Ovary (tissue), 3 donors: ENCODE data around the gene S100A6.

Experiments
- EP300 ChIP-seq: sonication (generic); formaldehyde crosslinking; IDR thresholded peaks from one replicate; pipeline ENCODE4 v1.6.1; 2017; ENCODE audit warnings: antibody characterized with exemption
- POLR2A ChIP-seq: fragments of 450-650 bp; IDR thresholded peaks from one replicate; pipeline ENCODE4 v1.6.1; 2017; ENCODE audit warnings: antibody characterized with exemption, mild to moderate bottlenecking, moderate library complexity
- TF ChIP-seq, protein P1 (sequence below), 3 donors: fragments of 450-650 bp in 2 of 3; fragments of 200-600 bp in 1 of 3; IDR thresholded peaks; one replicate each; pipeline versions ENCODE4 v1.5.1 to v1.8.0; 2016 to 2022; ENCODE audit warnings: antibody characterized with exemption in 3 of 3, mild to moderate bottlenecking in 1 of 3
- donor health status: DM: no; HTN: no; CAD: no.

DNA sequence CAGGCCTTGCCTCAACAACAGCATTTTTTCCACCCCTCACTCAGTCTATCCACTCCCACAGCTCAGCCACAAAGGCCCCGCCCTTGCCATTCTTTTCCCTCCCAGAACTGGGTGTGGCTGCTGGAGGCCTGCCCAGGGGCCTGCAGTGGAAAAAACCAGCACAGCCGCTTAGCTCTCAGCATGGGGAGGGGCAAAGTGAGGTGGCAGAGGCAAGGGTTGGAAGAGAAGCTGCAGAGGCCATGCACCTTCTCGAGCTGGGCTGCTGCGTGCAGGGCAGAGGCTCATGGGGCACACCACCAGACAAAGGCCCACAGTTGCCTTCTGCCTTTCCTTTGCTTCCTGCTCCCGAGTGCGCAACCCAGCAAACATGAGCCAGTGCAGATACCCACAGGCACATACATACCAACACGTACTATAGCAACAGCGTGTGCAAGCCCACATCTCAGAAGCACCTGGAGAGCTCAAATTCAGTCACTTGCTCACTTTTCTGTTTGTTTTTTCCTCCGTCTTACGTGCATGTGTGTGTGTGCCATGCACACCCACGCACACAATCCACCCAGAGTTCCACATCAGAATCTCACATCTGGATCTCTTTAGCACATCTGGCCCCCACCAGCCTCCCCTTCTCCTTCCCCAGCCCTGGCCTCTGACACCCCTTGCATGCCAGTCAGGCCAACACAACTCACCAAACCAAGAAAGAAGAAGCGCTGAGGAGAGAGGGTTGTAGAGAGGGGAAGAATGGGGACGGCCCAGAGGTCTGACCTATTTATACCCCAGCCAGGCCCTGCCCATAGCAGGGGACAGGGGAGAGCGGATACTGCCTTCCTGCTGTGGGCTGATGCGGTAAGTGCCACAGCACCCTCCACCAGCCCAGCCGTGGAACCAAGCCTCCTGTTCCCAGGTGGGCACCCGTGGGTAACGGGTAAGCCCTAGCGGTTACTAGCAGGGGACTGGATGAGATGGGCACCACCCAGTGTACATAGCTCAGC lies 9.6 kb upstream of the S100A6 start, which contains the start of gene S100A4:
- TF ChIP-seq, protein P1, sequence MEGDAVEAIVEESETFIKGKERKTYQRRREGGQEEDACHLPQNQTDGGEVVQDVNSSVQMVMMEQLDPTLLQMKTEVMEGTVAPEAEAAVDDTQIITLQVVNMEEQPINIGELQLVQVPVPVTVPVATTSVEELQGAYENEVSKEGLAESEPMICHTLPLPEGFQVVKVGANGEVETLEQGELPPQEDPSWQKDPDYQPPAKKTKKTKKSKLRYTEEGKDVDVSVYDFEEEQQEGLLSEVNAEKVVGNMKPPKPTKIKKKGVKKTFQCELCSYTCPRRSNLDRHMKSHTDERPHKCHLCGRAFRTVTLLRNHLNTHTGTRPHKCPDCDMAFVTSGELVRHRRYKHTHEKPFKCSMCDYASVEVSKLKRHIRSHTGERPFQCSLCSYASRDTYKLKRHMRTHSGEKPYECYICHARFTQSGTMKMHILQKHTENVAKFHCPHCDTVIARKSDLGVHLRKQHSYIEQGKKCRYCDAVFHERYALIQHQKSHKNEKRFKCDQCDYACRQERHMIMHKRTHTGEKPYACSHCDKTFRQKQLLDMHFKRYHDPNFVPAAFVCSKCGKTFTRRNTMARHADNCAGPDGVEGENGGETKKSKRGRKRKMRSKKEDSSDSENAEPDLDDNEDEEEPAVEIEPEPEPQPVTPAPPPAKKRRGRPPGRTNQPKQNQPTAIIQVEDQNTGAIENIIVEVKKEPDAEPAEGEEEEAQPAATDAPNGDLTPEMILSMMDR (IDR thresholded peaks at IDR 0.05) = no peak
- TF ChIP-seq POLR2A (no peak), EP300 (no peak)
